NT2/D1 (cell line): ENCODE data around the gene DEPDC1.

ENCODE experiments used
- SUZ12 ChIP-seq: IDR thresholded peaks from 2 replicates; pipeline ENCODE4 v1.6.1; 2011; ENCODE audit not compliant: insufficient read length, insufficient read depth; ENCODE audit errors: extremely low read depth
- YY1 ChIP-seq: IDR thresholded peaks from 2 replicates; pipeline ENCODE4 v1.6.1; 2011; ENCODE audit not compliant: insufficient read length, insufficient read depth
- ZNF274 ChIP-seq: IDR thresholded peaks from 2 replicates; pipeline ENCODE4 v1.6.1; 2011; ENCODE audit warnings: mild to moderate bottlenecking, low read depth, low read length

GRCh38 chr1:68454534-68454933, 42.3 kb downstream of the DEPDC1 start:
- TF ChIP-seq YY1 = no peak
- no peak for TF ChIP-seq ZNF274
- TF ChIP-seq SUZ12 = no peak
